A549 (cell line): Measurements from ENCODE around the gene TMEM140. TPM values are rescaled to one million over a fixed set of nuclear protein-coding genes. Genes with fewer than 3 reads are reported as not detected.

Experiments used
- ATAC-seq, 2 experiments: fragments of 200-7000 bp in 1 of 2; fragments of >200 bp in 1 of 2; cut with Nextera tagmentation in 1 of 2; cut with Tn5 transposase in 1 of 2; 3 replicates each; pipeline versions ENCODE4 v1.8.0 to v1.9.1; 2018 to 2020; ENCODE audit warnings: mild to moderate bottlenecking in 1 of 2, moderate library complexity in 1 of 2
- CTCF ChIA-PET: fragments of 300-600 bp; sonication (Branson Sonifier 250); formaldehyde crosslinking; extraction: SDS; loops from one replicate; lab custom pipeline; 2021; ENCODE audit warnings: antibody characterized with exemption, inconsistent platforms; lab: Yijun Ruan, JAX
- POLR2A ChIA-PET: fragments of 350-600 bp; formaldehyde crosslinking; extraction: SDS; loops from one replicate; lab custom pipeline; 2021; ENCODE audit warnings: antibody characterized with exemption, inconsistent platforms; lab: Yijun Ruan, JAX
- DNase-seq, 2 experiments: peaks; one replicate each; pipeline versions ENCODE4 v3.0.0 to v3.0.0-alpha.2; 2011 to 2016; ENCODE audit warnings: low read depth in 1 of 2, low spot score in 1 of 2
- FAIRE-seq: peaks from 2 replicates; lab custom pipeline; 2011; peaks lifted over from hg19 to GRCh38; lab: Jason Lieb, UNC
- H3K27ac ChIP-seq, 2 experiments: fragments of >200 bp; sonication (Bioruptor Twin); formaldehyde crosslinking; 3 replicates each; pipeline ENCODE4 v1.5.1; 2016 to 2017
- H3K4me1 ChIP-seq: fragments of >200 bp; sonication (Bioruptor Twin); formaldehyde crosslinking; 3 replicates; pipeline ENCODE4 v1.6.1; 2016
- H3K4me2 ChIP-seq: fragments of >200 bp; sonication (Bioruptor Twin); formaldehyde crosslinking; 3 replicates; pipeline ENCODE4 v1.6.1; 2016
- H3K4me3 ChIP-seq: fragments of >200 bp; sonication (Bioruptor Twin); formaldehyde crosslinking; 3 replicates; pipeline ENCODE4 v1.5.1; 2016
- H3K9me3 ChIP-seq: fragments of >200 bp; sonication (Bioruptor Twin); formaldehyde crosslinking; 3 replicates; pipeline ENCODE4 v1.6.1; 2016
- BHLHE40 ChIP-seq: IDR thresholded peaks from 2 replicates; pipeline ENCODE4 v1.6.1; 2012; ENCODE audit warnings: low read depth, low read length, inconsistent platforms
- CEBPB ChIP-seq, 2 experiments: fragments of >200 bp in 1 of 2; sonication (Bioruptor Twin) in 1 of 2; formaldehyde crosslinking in 1 of 2; IDR thresholded peaks; 2 replicates each; pipeline ENCODE4 v1.6.1; 2012 to 2016
- CHD2 ChIP-seq: fragments of 150-350 bp; IDR thresholded peaks from 2 replicates; pipeline ENCODE4 v1.6.1; 2014; ENCODE audit warnings: low read length; ENCODE audit not compliant: partially characterized antibody
- EHMT2 ChIP-seq: fragments of 200-600 bp; sonication (generic); IDR thresholded peaks from 2 replicates; pipeline ENCODE4 v1.6.1; 2016; ENCODE audit warnings: antibody characterized with exemption, low read depth, mild to moderate bottlenecking, moderate library complexity
- EP300 ChIP-seq, 2 experiments: fragments of >200 bp; sonication (Bioruptor Twin); formaldehyde crosslinking; IDR thresholded peaks; 2 replicates in 1 of 2; 3 replicates in 1 of 2; pipeline ENCODE4 v1.6.1; 2016 to 2017
- FOSB ChIP-seq: fragments of 250-450 bp; sonication (Bioruptor Pico); IDR thresholded peaks from 2 replicates; pipeline ENCODE4 v1.5.0; 2020; ENCODE audit warnings: mild to moderate bottlenecking, moderate library complexity
- FOSL2 ChIP-seq, 2 experiments: fragments of 450-650 bp in 1 of 2; fragments of >200 bp in 1 of 2; sonication (Bioruptor Twin) in 1 of 2; formaldehyde crosslinking; IDR thresholded peaks; 2 replicates each; pipeline versions ENCODE4 v1.5.0 to v1.6.1; 2016 to 2020; ENCODE audit warnings: mild to moderate bottlenecking in 1 of 2, moderate library complexity in 1 of 2
- FOXS1 ChIP-seq: fragments of 250-450 bp; sonication (Bioruptor Pico); IDR thresholded peaks from 2 replicates; pipeline ENCODE4 v1.5.0; 2020; ENCODE audit warnings: mild to moderate bottlenecking, moderate library complexity
- HMGXB4 ChIP-seq: fragments of 250-450 bp; sonication (Bioruptor Pico); IDR thresholded peaks from 2 replicates; pipeline ENCODE4 v1.5.0; 2021; ENCODE audit warnings: mild to moderate bottlenecking, moderate library complexity, borderline replicate concordance
- JUN ChIP-seq, 2 experiments: fragments of >200 bp; sonication (Bioruptor Twin); formaldehyde crosslinking; IDR thresholded peaks; 2 replicates in 1 of 2; 3 replicates in 1 of 2; pipeline ENCODE4 v1.6.1; 2016 to 2017
- KDM1A ChIP-seq: fragments of 200-600 bp; sonication (generic); IDR thresholded peaks from 2 replicates; pipeline ENCODE4 v1.6.1; 2016; ENCODE audit warnings: low read depth, mild to moderate bottlenecking
- MAFK ChIP-seq: fragments of 450-650 bp; IDR thresholded peaks from 2 replicates; pipeline ENCODE4 v1.6.1; 2014; ENCODE audit not compliant: partially characterized antibody
- NFE2L2 ChIP-seq: fragments of 150-350 bp; conservative IDR thresholded peaks from 2 replicates; pipeline ENCODE4 v1.6.1; 2014; ENCODE audit warnings: low read length
- NR3C1 ChIP-seq: fragments of >200 bp; sonication (Bioruptor Twin); formaldehyde crosslinking; IDR thresholded peaks from 3 replicates; pipeline ENCODE4 v1.6.1; 2017
- POLR2A ChIP-seq: IDR thresholded peaks from 2 replicates; pipeline ENCODE4 v1.6.1; 2012; ENCODE audit warnings: mild to moderate bottlenecking, low read length
- POLR2AphosphoS2 ChIP-seq: conservative IDR thresholded peaks from 2 replicates; pipeline ENCODE4 v1.6.1; 2012; ENCODE audit warnings: low read length, improper control_type of control experiment, inconsistent platforms
- RAD21 ChIP-seq, 2 experiments: fragments of >200 bp in 1 of 2; sonication (Bioruptor Twin) in 1 of 2; formaldehyde crosslinking in 1 of 2; IDR thresholded peaks in 1 of 2; conservative IDR thresholded peaks in 1 of 2; 2 replicates in 1 of 2; 3 replicates in 1 of 2; pipeline ENCODE4 v1.6.1; 2012 to 2018; ENCODE audit warnings: inconsistent platforms in 1 of 2
- RFX5 ChIP-seq: fragments of 450-650 bp; IDR thresholded peaks from 2 replicates; pipeline ENCODE4 v1.7.1; 2014; ENCODE audit warnings: antibody characterized with exemption, mild to moderate bottlenecking, moderate library complexity
- SMC3 ChIP-seq: fragments of >200 bp; sonication (Bioruptor Twin); formaldehyde crosslinking; IDR thresholded peaks from 3 replicates; pipeline ENCODE4 v1.6.1; 2018; ENCODE audit warnings: inconsistent platforms
- SREBF2 ChIP-seq: fragments of 450-650 bp; IDR thresholded peaks from 2 replicates; pipeline ENCODE4 v1.6.1; 2014; ENCODE audit warnings: mild to moderate bottlenecking, moderate library complexity
- ZSCAN20 ChIP-seq: fragments of 250-450 bp; sonication (Bioruptor Pico); IDR thresholded peaks from 2 replicates; pipeline ENCODE4 v1.8.0; 2022; ENCODE audit warnings: mild to moderate bottlenecking, moderate library complexity
- WGBS: methylation state at CpG from one replicate; pipeline ENCODE4 v1.1.6; 2017; ENCODE audit errors: missing lambda C conversion rate; 5-methylcytosine and 5-hydroxymethylcytosine counted together
- polyA plus RNA-seq, 4 experiments: library from polyadenylated mRNA; depleted of rRNA in 3 of 4; stranded (reverse); fragments of >200 nt; fragmentation: RNase III in 1 of 4; extraction: RNeasy Plus Mini Kit Qiagen cat#74134 plus additional on column Dnase treatment in 1 of 4; gene quantifications; 2 replicates in 3 of 4; 3 replicates in 1 of 4; pipeline ENCODE4 v1.2.3, GENCODE V29; 2011 to 2017
- TF ChIP-seq, protein P1 (sequence below): fragments of >200 bp; sonication (Bioruptor Twin); formaldehyde crosslinking; IDR thresholded peaks from 3 replicates; pipeline ENCODE4 v1.5.1; 2016
- TF ChIP-seq, protein P2 (sequence below): fragments of 450-650 bp; IDR thresholded peaks from 2 replicates; pipeline ENCODE4 v1.6.1; 2014; ENCODE audit warnings: antibody characterized with exemption

Gene TMEM140
- polyA plus RNA-seq, 2 of the 4 experiments (the other 2 are of a cell fraction): 0.72 to 0.87 TPM

DNA sequence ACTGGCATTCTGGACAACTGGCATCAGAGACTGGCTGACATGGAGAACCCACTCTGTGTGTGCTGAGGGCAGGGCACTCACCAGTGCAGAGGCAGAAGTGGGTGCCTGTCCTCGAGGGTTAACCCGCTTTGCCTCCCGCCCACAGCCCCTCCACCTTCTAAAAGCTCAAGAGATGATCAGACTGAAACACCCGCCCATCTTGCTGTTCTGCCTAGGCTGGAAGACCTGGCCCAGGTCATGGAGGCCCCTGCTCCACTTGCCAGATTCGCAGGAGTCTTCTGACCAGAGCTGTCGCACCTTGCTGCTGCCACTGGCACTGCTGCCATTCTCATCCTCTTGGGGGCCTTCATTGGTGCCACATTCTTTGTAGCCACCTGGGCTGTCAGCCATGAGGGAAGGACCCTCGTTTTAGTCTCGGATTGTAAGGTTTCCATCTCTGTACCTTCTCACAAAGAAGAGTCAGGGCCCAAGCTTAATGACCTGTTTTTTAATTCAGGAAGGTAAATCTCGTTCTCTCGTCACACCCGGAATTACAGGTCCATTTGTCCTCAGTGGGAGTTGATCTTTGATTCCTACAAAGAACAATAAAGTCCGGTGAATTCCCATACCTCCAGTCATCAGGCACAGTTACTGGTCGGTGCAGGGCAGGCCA lies 20.7 kb downstream of the TMEM140 start:
- H3K9me3 ChIP-seq: no peaks in the 10 kb centered on the region
- no peak for FAIRE-seq
- WGBS: 81% methylated on average over 13 of the region's 13 CpGs

DNA sequence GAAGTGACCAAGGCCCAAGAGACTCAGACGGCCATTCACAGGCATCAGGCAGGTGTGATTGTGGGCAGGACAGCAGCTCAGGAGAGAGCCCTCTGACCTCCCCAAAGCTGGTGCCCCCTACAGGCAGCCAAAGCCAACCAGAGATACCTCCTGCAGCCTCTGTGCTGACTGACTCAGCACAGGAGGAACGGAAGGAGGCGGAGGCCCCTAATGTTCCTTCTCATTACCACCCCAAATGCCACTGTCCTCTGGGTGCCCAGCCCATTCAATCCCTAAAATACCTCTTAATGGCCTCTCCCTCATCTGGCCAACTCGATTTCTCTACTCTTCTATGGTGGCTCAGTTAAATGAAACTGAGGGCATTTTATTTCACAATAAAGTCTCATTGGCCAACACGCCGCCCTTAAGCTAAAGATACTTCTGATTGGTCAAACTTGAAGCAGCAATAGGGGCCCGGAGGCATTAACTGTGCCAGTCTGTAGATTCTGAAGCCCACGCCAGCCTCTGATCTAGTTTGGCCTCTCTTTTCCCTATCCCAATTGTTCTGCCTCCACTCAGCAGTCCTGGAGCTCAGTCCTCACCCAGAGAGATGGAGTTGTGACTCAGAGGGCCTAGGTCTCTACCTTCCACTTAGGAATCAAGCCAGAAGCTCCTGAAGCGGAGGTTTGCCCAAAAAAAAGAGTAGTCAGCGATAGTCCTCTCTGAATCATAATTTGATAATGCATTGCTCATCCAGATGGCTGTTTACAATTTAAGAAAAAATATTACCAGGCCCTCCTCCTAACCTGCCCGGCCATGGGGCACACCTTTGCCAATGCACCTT lies 21.5 kb downstream of the TMEM140 start:
- Histone ChIP-seq H3K9me3 (no peaks in the 10 kb centered on the region), H3K4me3 (peak overlapping the region; percentile 87), H3K4me1 (peaks cover 25% of the 10 kb centered on the region), H3K4me2 (peak overlapping the region; percentile 94), H3K27ac (peak overlapping the region; percentile 96 to 99)
- CTCF ChIA-PET: interaction anchor here (0.9 to 4.0 kb wide), 11 partner anchors 10 to 536 kb away, joined by 3 to 31 read pairs (median 6); partner anchors contain the start of gene AGBL3
- POLR2A ChIA-PET: interaction anchor here (0.9 to 1.8 kb wide), 4 partner anchors 22 to 480 kb away, joined by 3 to 7 read pairs (median 4); partner anchors contain the start of genes AGBL3 and TMEM140
- no peak for FAIRE-seq
- no peak for TF ChIP-seq NFE2L2
- no peak for TF ChIP-seq FOXS1 (CRISPR knock-in tag)
- TF ChIP-seq JUN (IDR thresholded peaks at IDR 0.05): peak in 1 of 2 experiments; percentile 4; a peak in 1 of 5 replicates
- TF ChIP-seq RFX5: no peak
- TF ChIP-seq CHD2: no peak
- TF ChIP-seq POLR2A: no peak; the same call in 1 of the 2 replicates
- no peak for TF ChIP-seq BHLHE40
- TF ChIP-seq, protein P1, sequence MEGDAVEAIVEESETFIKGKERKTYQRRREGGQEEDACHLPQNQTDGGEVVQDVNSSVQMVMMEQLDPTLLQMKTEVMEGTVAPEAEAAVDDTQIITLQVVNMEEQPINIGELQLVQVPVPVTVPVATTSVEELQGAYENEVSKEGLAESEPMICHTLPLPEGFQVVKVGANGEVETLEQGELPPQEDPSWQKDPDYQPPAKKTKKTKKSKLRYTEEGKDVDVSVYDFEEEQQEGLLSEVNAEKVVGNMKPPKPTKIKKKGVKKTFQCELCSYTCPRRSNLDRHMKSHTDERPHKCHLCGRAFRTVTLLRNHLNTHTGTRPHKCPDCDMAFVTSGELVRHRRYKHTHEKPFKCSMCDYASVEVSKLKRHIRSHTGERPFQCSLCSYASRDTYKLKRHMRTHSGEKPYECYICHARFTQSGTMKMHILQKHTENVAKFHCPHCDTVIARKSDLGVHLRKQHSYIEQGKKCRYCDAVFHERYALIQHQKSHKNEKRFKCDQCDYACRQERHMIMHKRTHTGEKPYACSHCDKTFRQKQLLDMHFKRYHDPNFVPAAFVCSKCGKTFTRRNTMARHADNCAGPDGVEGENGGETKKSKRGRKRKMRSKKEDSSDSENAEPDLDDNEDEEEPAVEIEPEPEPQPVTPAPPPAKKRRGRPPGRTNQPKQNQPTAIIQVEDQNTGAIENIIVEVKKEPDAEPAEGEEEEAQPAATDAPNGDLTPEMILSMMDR: peak; percentile 55
- no peak for TF ChIP-seq KDM1A
- no peak for TF ChIP-seq FOSL2 (IDR thresholded peaks at IDR 0.05)
- TF ChIP-seq FOSL2 (CRISPR knock-in tag; IDR thresholded peaks at IDR 0.05): peak; percentile 37; the same call in 1 of the 2 replicates
- TF ChIP-seq FOSB (CRISPR knock-in tag): no peak
- TF ChIP-seq MAFK: peak; percentile 54
- no peak for TF ChIP-seq EHMT2
- peak in 1 of 2 experiments; percentile 50; a peak in 1 of 4 replicates for TF ChIP-seq CEBPB (IDR thresholded peaks at IDR 0.05)
- TF ChIP-seq ZSCAN20 (CRISPR knock-in tag): no peak
- TF ChIP-seq SREBF2: no peak
- peak; percentile 19 to 39; a peak in 3 of 5 replicates for TF ChIP-seq RAD21 (conservative IDR thresholded peaks at IDR 0.05 in 1 of 2, IDR thresholded peaks at IDR 0.05 in 1 of 2)
- TF ChIP-seq, protein P2, sequence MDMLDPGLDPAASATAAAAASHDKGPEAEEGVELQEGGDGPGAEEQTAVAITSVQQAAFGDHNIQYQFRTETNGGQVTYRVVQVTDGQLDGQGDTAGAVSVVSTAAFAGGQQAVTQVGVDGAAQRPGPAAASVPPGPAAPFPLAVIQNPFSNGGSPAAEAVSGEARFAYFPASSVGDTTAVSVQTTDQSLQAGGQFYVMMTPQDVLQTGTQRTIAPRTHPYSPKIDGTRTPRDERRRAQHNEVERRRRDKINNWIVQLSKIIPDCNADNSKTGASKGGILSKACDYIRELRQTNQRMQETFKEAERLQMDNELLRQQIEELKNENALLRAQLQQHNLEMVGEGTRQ: no peak
- 0 out of 3 replicates have a peak, but pooled peaks have one; percentile 30 for TF ChIP-seq SMC3
- no peak for TF ChIP-seq POLR2AphosphoS2
- peak; percentile 48 to 57 for ATAC-seq
- DNase-seq: peak; percentile 71 to 76
- 16% methylated on average over 11 of the region's 11 CpGs for WGBS

More for the DNA sequence above, 20.7 kb downstream of the TMEM140 start:
- no peak for DNase-seq
- H3K4me2 ChIP-seq: peak overlapping the region; percentile 94
- H3K27ac ChIP-seq: peak overlapping the region; percentile 96 to 99; a peak in 5 of 6 replicates
- POLR2A ChIA-PET: interaction anchor here (0.9 to 1.8 kb wide), 3 partner anchors 180 to 479 kb away, joined by 3 to 7 read pairs (median 4); partner anchors contain the start of gene AGBL3
- TF ChIP-seq NR3C1 (no peak), HMGXB4 (CRISPR knock-in tag) (no peak), JUN (IDR thresholded peaks at IDR 0.05) (peak in 1 of 2 experiments; percentile 5; a peak in 1 of 5 replicates), EP300 (IDR thresholded peaks at IDR 0.05) (no peak)
- CTCF ChIA-PET: interaction anchor here (0.7 to 4.0 kb wide), 8 partner anchors 10 to 535 kb away, joined by 3 to 31 read pairs (median 6); partner anchors contain the start of genes AGBL3 and TMEM140
- H3K4me3 ChIP-seq: peak overlapping the region; percentile 87
- ATAC-seq: no peak
- peaks cover 25% of the 10 kb centered on the region for H3K4me1 ChIP-seq
